ENCODE results near the gene E2F4. TPM values are rescaled to one million over a fixed set of nuclear protein-coding genes. Genes with fewer than 3 reads are reported as not detected.

Gene E2F4
- total and polyA plus RNA-seq, 10 of the 15 experiments (the other 5 are each of a cell fraction or from before 2014, with no cell fraction given), result 11.7 to 132 (median 95.9) TPM

DNA sequence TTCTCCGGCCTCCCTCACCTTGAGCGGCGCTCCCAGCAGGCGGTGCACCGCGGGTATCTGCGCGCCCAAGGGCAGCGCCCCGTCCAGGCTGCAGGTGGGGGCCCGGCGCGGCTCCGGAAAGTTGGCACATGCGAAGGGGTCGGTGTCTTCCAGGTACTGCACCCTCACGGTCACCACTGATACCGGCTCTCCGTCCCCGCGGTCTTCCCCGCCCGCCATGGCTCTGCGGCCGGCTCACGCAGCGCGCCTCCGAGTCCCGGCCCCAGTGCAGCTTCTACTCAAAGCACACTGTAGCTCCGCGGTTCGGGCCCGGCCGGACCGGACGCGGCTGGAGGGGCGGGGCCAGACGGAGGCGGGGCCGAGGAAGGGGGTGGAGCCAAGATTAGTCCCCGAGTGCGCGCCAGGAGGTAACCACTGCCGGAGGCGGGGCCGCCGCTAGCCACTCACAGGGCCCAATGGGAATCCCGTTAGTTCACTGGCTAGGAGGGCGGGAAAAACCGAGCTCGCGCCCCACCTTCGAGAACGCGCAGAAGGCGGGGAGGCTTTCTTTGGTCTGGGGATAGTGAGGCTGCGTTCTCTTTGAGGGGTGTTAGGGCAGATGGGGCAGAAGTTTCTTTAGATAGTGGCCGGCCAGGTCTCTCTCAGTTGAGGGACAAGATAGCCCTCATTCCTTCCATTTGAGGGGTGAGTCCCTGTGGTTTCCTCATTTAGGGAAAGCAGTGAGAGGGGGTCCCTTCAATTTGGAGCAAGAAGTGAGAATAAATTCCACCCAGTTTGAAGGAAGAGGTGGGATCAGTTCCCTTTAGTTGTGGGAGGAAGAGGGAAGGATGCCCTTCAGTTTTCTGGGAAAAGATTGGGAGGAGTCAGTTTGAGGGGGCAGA lies 55.5 kb downstream of the E2F4 start, which contains the start of gene FHOD1 (continued):
- TF ChIP-seq RB1 (IDR thresholded peaks at IDR 0.05; ENCODE audit: borderline replicate concordance), result peak; percentile 81; the same call in 1 of the 2 replicates
- no peak for TF ChIP-seq STAT1 (conservative IDR thresholded peaks at IDR 0.05)
- TF ChIP-seq ZSCAN29 (IDR thresholded peaks at IDR 0.05), result no peak
- no peak for TF ChIP-seq KDM1A (IDR thresholded peaks at IDR 0.05; ENCODE audit: borderline replicate concordance)
- TF ChIP-seq NFYB (IDR thresholded peaks at IDR 0.05; ENCODE audit: insufficient read depth, low read depth, low read length), result peak; percentile 60; the same call in 1 of the 2 replicates

GRCh38 chr16:67248073-67248400 lies 56.1 kb downstream of the E2F4 start:
- TF ChIP-seq RUNX3 (IDR thresholded peaks at IDR 0.05; ENCODE audit: low read length) (no peak), IKZF2 (IDR thresholded peaks at IDR 0.05) (0 out of 4 replicates have a peak, but pooled peaks of 1 of the 2 experiments have one; percentile 20), BRCA1 (IDR thresholded peaks at IDR 0.05; ENCODE audit: low read depth, low read length) (no peak), CHD4 (IDR thresholded peaks at IDR 0.05) (no peak), BHLHE40 (IDR thresholded peaks at IDR 0.05; ENCODE audit: borderline replicate concordance in 1 of 2, low read depth in 2 of 2, low read length in 1 of 2) (peak in 1 of 2 experiments; percentile 15; a peak in 1 of 4 replicates)
- no peaks in the 10 kb centered on the region for H4K20me1 ChIP-seq (ENCODE audit: control insufficient read depth, insufficient read depth)
- H3K4me3 ChIP-seq, result peak overlapping the region; percentile 80
- ChIA-PET CTCF (interaction anchor here (0.8 to 4.9 kb wide), 8 partner anchors 12 to 91 kb away, joined by 3 to 29 read pairs (median 5); partner anchors contain the start of genes ELMO3 and TMEM208), POLR2A (interaction anchor here (0.8 to 8.0 kb wide), 4 partner anchors 21 to 220 kb away, joined by 3 to 100 read pairs (median 27); partner anchors contain the start of genes FBXL8, KCTD19, LRRC36 and TMEM208), RAD21 (ENCODE audit: unreplicated experiment) (interaction anchor here (0.8 to 2.4 kb wide), 9 partner anchors 12 to 230 kb away, joined by 3 to 23 read pairs (median 7); partner anchors contain the start of genes FBXL8, NOL3 and TMEM208), SMC1A (ENCODE audit: uncharacterized antibody, unreplicated experiment) (interaction anchor here (0.8 to 4.1 kb wide), 6 partner anchors 10 to 266 kb away, joined by 3 to 21 read pairs (median 5); partner anchors contain the start of gene TMEM208)
- peak overlapping the region; percentile 66; the same call in 1 of the 2 replicates for H3K9ac ChIP-seq (ENCODE audit: control insufficient read depth, insufficient read depth, low read length)
- H3K36me3 ChIP-seq (ENCODE audit: control insufficient read depth in 2 of 2, insufficient read depth in 2 of 2, low read length in 1 of 2), result no peaks in the 10 kb centered on the region
- ATAC-seq, result no peak
- peaks cover 33% of the 10 kb centered on the region for H3K4me1 ChIP-seq (ENCODE audit: control insufficient read depth, insufficient read depth, low read length)
- intact Hi-C loops (cut with micrococcal nuclease; ENCODE audit: unreplicated experiment), result no loop called here
- BruUV-seq (replicated peaks), result no TSS peak
- H3K79me2 ChIP-seq (ENCODE audit: control insufficient read depth, insufficient read depth, low read length), result peaks cover 27% of the 10 kb centered on the region
- no peak for FAIRE-seq
- in situ Hi-C loops (cut with MboI), result no loop called here
- no peak overlapping the region for H3K27ac ChIP-seq (ENCODE audit: control insufficient read depth, insufficient read depth)
- no peaks in the 10 kb centered on the region for H3K9me3 ChIP-seq (replicated peaks; ENCODE audit: control insufficient read depth, insufficient read depth, low read length)
- peak overlapping the region; percentile 92 for H3K4me2 ChIP-seq (ENCODE audit: control insufficient read depth, insufficient read depth)
- 14% methylated on average over 7 of the region's 7 CpGs for WGBS (ENCODE audit: insufficient coverage, insufficient replicate concordance, low lambda C conversion rate, missing lambda C conversion rate)
- H3K27me3 ChIP-seq (replicated peaks in 1 of 2; ENCODE audit: control insufficient read depth in 2 of 2, insufficient read depth in 2 of 2, low read length in 1 of 2), result no peaks in the 10 kb centered on the region; a peak in 1 of 4 replicates
- H2AFZ ChIP-seq (ENCODE audit: control insufficient read depth, low read depth, low read length), result peak overlapping the region; percentile 83
- no peak for DNase-seq (ENCODE audit: low read depth, low spot score)

MicroRNA genes within 50 kb of the gene (microRNA counts, 767-probe panel; counts per million panel counts)
- microRNA hsa-miR-328, result 55.3 counts per million

Small RNA genes lying within 50 kb of the gene (microRNA-seq; reads per million reads assigned to microRNA genes)
- gene MIR328, result 29.4 reads per million, percentile 62 among the genes with 10 or more reads in this experiment

Small RNA genes lying within 50 kb of the gene (small RNA-seq; reads per million reads assigned to genes)
- 7.3 reads per million, percentile 93 among the genes with 10 or more reads in this experiment for gene MIR328

Other genes with a start within 250 kb of the E2F4 start
Only the 7 nearest of the 21 such genes appear.
- 20.8 and 21.0 TPM in 2 replicates for gene TRADD, start 32.2 kb upstream of the E2F4 start, total RNA-seq (2014; rRNA removed)
- gene TRADD, start 32.2 kb upstream of the E2F4 start, total RNA-seq (2014; rRNA removed; fragmentation: Illumina TruSeq; extraction: Trizol), result 5.3 and 5.6 TPM in 2 replicates
- 20.7 and 22.8 TPM in 2 replicates for gene TRADD, start 32.2 kb upstream of the E2F4 start, total RNA-seq (2021)
- gene TRADD, start 32.2 kb upstream of the E2F4 start, polyA plus RNA-seq (2011; rRNA removed), result 10.1 and 19.4 TPM in 2 replicates
- gene TRADD, start 32.2 kb upstream of the E2F4 start, polyA plus RNA-seq (2014; fragmentation: Illumina TruSeq; extraction: Trizol), result 3.6 and 4.5 TPM in 2 replicates
- gene TRADD, start 32.2 kb upstream of the E2F4 start, polyA plus RNA-seq (2014; fragmentation: Nextera tagmentation; extraction: Ambion mirVana), result 1 to 10 TPM; 1.7 to 3.5 TPM
- 23.1 and 23.5 TPM in 2 replicates for gene TRADD, start 32.2 kb upstream of the E2F4 start, polyA plus RNA-seq (2014; rRNA removed)
- 10 to 100 TPM; 18.5 to 20.9 TPM for gene TRADD, start 32.2 kb upstream of the E2F4 start, polyA plus RNA-seq (2016; fragmentation: Nextera tagmentation; extraction: Ambion mirVana)
- 7.6 and 8.3 TPM in 2 replicates for gene FBXL8, start 32.2 kb upstream of the E2F4 start, total RNA-seq (2014; rRNA removed)
- 2.0 and 2.1 TPM in 2 replicates for gene FBXL8, start 32.2 kb upstream of the E2F4 start, total RNA-seq (2014; rRNA removed; fragmentation: Illumina TruSeq; extraction: Trizol)
- gene FBXL8, start 32.2 kb upstream of the E2F4 start, total RNA-seq (2021), result 7.5 and 7.7 TPM in 2 replicates
- gene FBXL8, start 32.2 kb upstream of the E2F4 start, polyA plus RNA-seq (2011; rRNA removed), result 7.6 TPM in 2 replicates
- 1.4 and 1.7 TPM in 2 replicates for gene FBXL8, start 32.2 kb upstream of the E2F4 start, polyA plus RNA-seq (2014; fragmentation: Illumina TruSeq; extraction: Trizol)
- gene FBXL8, start 32.2 kb upstream of the E2F4 start, polyA plus RNA-seq (2014; fragmentation: Nextera tagmentation; extraction: Ambion mirVana), result not detected
- gene FBXL8, start 32.2 kb upstream of the E2F4 start, polyA plus RNA-seq (2014; rRNA removed), result 10.4 and 14.7 TPM in 2 replicates
- gene FBXL8, start 32.2 kb upstream of the E2F4 start, polyA plus RNA-seq (2016; fragmentation: Nextera tagmentation; extraction: Ambion mirVana), result 1 to 10 TPM; 5.6 to 6.4 TPM
- 2.6 and 2.9 TPM in 2 replicates for gene HSF4, start 27.4 kb upstream of the E2F4 start, total RNA-seq (2014; rRNA removed)
- 1.2 and 1.4 TPM in 2 replicates for gene HSF4, start 27.4 kb upstream of the E2F4 start, total RNA-seq (2014; rRNA removed; fragmentation: Illumina TruSeq; extraction: Trizol)
- 5.0 and 5.5 TPM in 2 replicates for gene HSF4, start 27.4 kb upstream of the E2F4 start, total RNA-seq (2021)
- gene HSF4, start 27.4 kb upstream of the E2F4 start, polyA plus RNA-seq (2011; rRNA removed), result 6.9 and 9.9 TPM in 2 replicates
- gene HSF4, start 27.4 kb upstream of the E2F4 start, polyA plus RNA-seq (2014; fragmentation: Illumina TruSeq; extraction: Trizol), result 1.5 and 3.0 TPM in 2 replicates
- under 1 TPM in 1 of 2 experiments, not detected in 1; 0.31 TPM for gene HSF4, start 27.4 kb upstream of the E2F4 start, polyA plus RNA-seq (2014; fragmentation: Nextera tagmentation; extraction: Ambion mirVana)
- gene HSF4, start 27.4 kb upstream of the E2F4 start, polyA plus RNA-seq (2014; rRNA removed), result 7.7 TPM in 2 replicates
- 1 to 10 TPM in 1 of 2 experiments, under 1 TPM in 1; 0.73 to 1.3 TPM for gene HSF4, start 27.4 kb upstream of the E2F4 start, polyA plus RNA-seq (2016; fragmentation: Nextera tagmentation; extraction: Ambion mirVana)
- 4.3 and 4.5 TPM in 2 replicates for gene NOL3, start 21.6 kb upstream of the E2F4 start, total RNA-seq (2014; rRNA removed)
- 1.5 and 2.3 TPM in 2 replicates for gene NOL3, start 21.6 kb upstream of the E2F4 start, total RNA-seq (2014; rRNA removed; fragmentation: Illumina TruSeq; extraction: Trizol)
- 5.0 and 5.3 TPM in 2 replicates for gene NOL3, start 21.6 kb upstream of the E2F4 start, total RNA-seq (2021)
- gene NOL3, start 21.6 kb upstream of the E2F4 start, polyA plus RNA-seq (2011; rRNA removed), result 18.4 and 19.5 TPM in 2 replicates
- gene NOL3, start 21.6 kb upstream of the E2F4 start, polyA plus RNA-seq (2014; fragmentation: Illumina TruSeq; extraction: Trizol), result 3.0 and 4.2 TPM in 2 replicates
- gene NOL3, start 21.6 kb upstream of the E2F4 start, polyA plus RNA-seq (2014; fragmentation: Nextera tagmentation; extraction: Ambion mirVana), result under 1 TPM; 0.31 to 0.44 TPM
- 4.8 and 5.8 TPM in 2 replicates for gene NOL3, start 21.6 kb upstream of the E2F4 start, polyA plus RNA-seq (2014; rRNA removed)
- 1 to 10 TPM; 1.6 to 2.4 TPM for gene NOL3, start 21.6 kb upstream of the E2F4 start, polyA plus RNA-seq (2016; fragmentation: Nextera tagmentation; extraction: Ambion mirVana)
- 11.3 and 11.6 TPM in 2 replicates for gene MATCAP1, start 8.2 kb upstream of the E2F4 start, total RNA-seq (2014; rRNA removed)
- gene MATCAP1, start 8.2 kb upstream of the E2F4 start, total RNA-seq (2014; rRNA removed; fragmentation: Illumina TruSeq; extraction: Trizol), result 7.0 and 7.8 TPM in 2 replicates
- gene MATCAP1, start 8.2 kb upstream of the E2F4 start, total RNA-seq (2021), result 18.3 and 18.8 TPM in 2 replicates
- gene MATCAP1, start 8.2 kb upstream of the E2F4 start, polyA plus RNA-seq (2011; rRNA removed), result 15.5 and 20.1 TPM in 2 replicates
- 7.2 and 9.5 TPM in 2 replicates for gene MATCAP1, start 8.2 kb upstream of the E2F4 start, polyA plus RNA-seq (2014; fragmentation: Illumina TruSeq; extraction: Trizol)
- 1 to 10 TPM; 2.8 to 6.6 TPM for gene MATCAP1, start 8.2 kb upstream of the E2F4 start, polyA plus RNA-seq (2014; fragmentation: Nextera tagmentation; extraction: Ambion mirVana)
- gene MATCAP1, start 8.2 kb upstream of the E2F4 start, polyA plus RNA-seq (2014; rRNA removed), result 25.8 and 28.9 TPM in 2 replicates
- gene MATCAP1, start 8.2 kb upstream of the E2F4 start, polyA plus RNA-seq (2016; fragmentation: Nextera tagmentation; extraction: Ambion mirVana), result 1 to 10 TPM; 5.6 to 7.6 TPM
- gene EXOC3L1, start 2.0 kb upstream of the E2F4 start, total RNA-seq (2014; rRNA removed), result not detected in 2 replicates
- gene EXOC3L1, start 2.0 kb upstream of the E2F4 start, total RNA-seq (2014; rRNA removed; fragmentation: Illumina TruSeq; extraction: Trizol), result not detected in 2 replicates
- not detected in 2 replicates for gene EXOC3L1, start 2.0 kb upstream of the E2F4 start, total RNA-seq (2021)
- not detected in 2 replicates for gene EXOC3L1, start 2.0 kb upstream of the E2F4 start, polyA plus RNA-seq (2011; rRNA removed)
- gene EXOC3L1, start 2.0 kb upstream of the E2F4 start, polyA plus RNA-seq (2014; fragmentation: Illumina TruSeq; extraction: Trizol), result not detected in 2 replicates
- not detected for gene EXOC3L1, start 2.0 kb upstream of the E2F4 start, polyA plus RNA-seq (2014; fragmentation: Nextera tagmentation; extraction: Ambion mirVana)
- 0.03 TPM in 1 of 2 replicates, not detected in the other for gene EXOC3L1, start 2.0 kb upstream of the E2F4 start, polyA plus RNA-seq (2014; rRNA removed)
- gene EXOC3L1, start 2.0 kb upstream of the E2F4 start, polyA plus RNA-seq (2016; fragmentation: Nextera tagmentation; extraction: Ambion mirVana), result under 1 TPM; 0.07 to 0.42 TPM
- gene ELMO3, start 7.0 kb downstream of the E2F4 start, total RNA-seq (2014; rRNA removed), result 2.9 and 3.3 TPM in 2 replicates
- gene ELMO3, start 7.0 kb downstream of the E2F4 start, total RNA-seq (2014; rRNA removed; fragmentation: Illumina TruSeq; extraction: Trizol), result 0.83 and 0.85 TPM in 2 replicates
- 4.7 TPM in 2 replicates for gene ELMO3, start 7.0 kb downstream of the E2F4 start, total RNA-seq (2021)
- gene ELMO3, start 7.0 kb downstream of the E2F4 start, polyA plus RNA-seq (2011; rRNA removed), result 1.4 and 2.3 TPM in 2 replicates
- gene ELMO3, start 7.0 kb downstream of the E2F4 start, polyA plus RNA-seq (2014; fragmentation: Illumina TruSeq; extraction: Trizol), result 0.08 and 0.46 TPM in 2 replicates
- gene ELMO3, start 7.0 kb downstream of the E2F4 start, polyA plus RNA-seq (2014; fragmentation: Nextera tagmentation; extraction: Ambion mirVana), result under 1 TPM in 1 of 2 experiments, not detected in 1; 0.05 TPM
- 4.2 and 4.6 TPM in 2 replicates for gene ELMO3, start 7.0 kb downstream of the E2F4 start, polyA plus RNA-seq (2014; rRNA removed)
- under 1 TPM; 0.64 to 0.96 TPM for gene ELMO3, start 7.0 kb downstream of the E2F4 start, polyA plus RNA-seq (2016; fragmentation: Nextera tagmentation; extraction: Ambion mirVana)